K562 (cell line): Measurements from ENCODE around the gene SEZ6. TPM values are rescaled to one million over a fixed set of nuclear protein-coding genes. Genes with fewer than 3 reads are reported as not detected.

Experiments
- ATAC-seq: fragments of 200-7000 bp; cut with Tn5 transposase; 3 replicates; pipeline ENCODE4 v1.9.1; 2020; ENCODE audit warnings: moderate library complexity
- BruUV-seq: library from RNA; stranded (reverse); fragments of 400-500 nt; replicated peaks from 2 replicates; lab custom pipeline; 2021; lab: Mats Ljungman, UMichigan
- CTCF ChIA-PET: fragments of 300-600 bp; formaldehyde crosslinking; extraction: SDS; loops from one replicate; lab custom pipeline; 2021; ENCODE audit warnings: low intra/inter-chr PET ratio; lab: Yijun Ruan, JAX
- POLR2A ChIA-PET: fragments of 300-600, 350-650 bp; sonication (Branson Sonifier 250); formaldehyde crosslinking; extraction: SDS; loops from one replicate; lab custom pipeline; 2021; ENCODE audit warnings: antibody characterized with exemption, inconsistent platforms; lab: Yijun Ruan, JAX
- DNase-seq, 4 experiments: peaks; one replicate each; pipeline versions ENCODE4 v3.0.0 to v3.0.0-alpha.2; 2011 to 2018; ENCODE audit warnings: low spot score in 3 of 4, mixed read lengths in 3 of 4; ENCODE audit errors: extremely low read depth in 1 of 4
- FAIRE-seq: peaks from 2 replicates; lab custom pipeline; 2011; peaks lifted over from hg19 to GRCh38; lab: Jason Lieb, UNC
- H2AFZ ChIP-seq: 2 replicates; pipeline ENCODE4 v1.6.0; 2011; ENCODE audit warnings: low read depth, low read length, control low read depth, inconsistent platforms
- H3K27ac ChIP-seq: fragments of 200-600 bp; 3 replicates; pipeline ENCODE4 v1.8.0; 2011; ENCODE audit warnings: low read depth, mild to moderate bottlenecking, control low read depth, inconsistent platforms, low read length, moderate library complexity, mixed read lengths; ENCODE audit errors: extremely low read depth
- H3K27me3 ChIP-seq, 2 experiments: fragments of 300-600 bp in 1 of 2; 2 replicates in 1 of 2; 3 replicates in 1 of 2; pipeline versions ENCODE4 v1.6.0 to v1.8.0; 2011; ENCODE audit warnings: inconsistent platforms in 2 of 2, low read length in 2 of 2, mild to moderate bottlenecking in 1 of 2, mixed read lengths in 1 of 2, moderate library complexity in 1 of 2; ENCODE audit not compliant: control insufficient read depth in 2 of 2, insufficient read depth in 2 of 2
- H3K36me3 ChIP-seq: fragments of 300-600 bp; 3 replicates; pipeline ENCODE4 v1.8.0; 2011; ENCODE audit warnings: mild to moderate bottlenecking, low read length, inconsistent platforms; ENCODE audit not compliant: control insufficient read depth, insufficient read depth
- H3K4me1 ChIP-seq, 2 experiments: fragments of 200-600 bp in 1 of 2; replicated peaks in 1 of 2; 2 replicates in 1 of 2; 3 replicates in 1 of 2; pipeline versions ENCODE4 v1.5.1 to v1.8.0; 2011; ENCODE audit warnings: inconsistent platforms in 2 of 2, low read length in 2 of 2, mild to moderate bottlenecking in 1 of 2, mixed read lengths in 1 of 2, moderate library complexity in 1 of 2; ENCODE audit not compliant: control insufficient read depth in 2 of 2, insufficient read depth in 2 of 2
- H3K4me2 ChIP-seq: 2 replicates; pipeline ENCODE4 v1.6.1; 2011; ENCODE audit warnings: low read length, control low read depth, inconsistent platforms, mixed read lengths; ENCODE audit not compliant: insufficient read depth
- H3K4me3 ChIP-seq: fragments of 200-600 bp; sonication (generic), shearing (Covaris generic); 2 replicates; pipeline ENCODE4 v1.5.1; 2016; ENCODE audit warnings: control low read depth, inconsistent platforms
- H3K79me2 ChIP-seq: fragments of 200-600 bp; 3 replicates; pipeline ENCODE4 v1.8.0; 2011; ENCODE audit warnings: low read length, inconsistent platforms; ENCODE audit not compliant: control insufficient read depth, insufficient read depth
- H3K9ac ChIP-seq, 2 experiments: 2 replicates each; pipeline versions ENCODE4 v1.6.0 to v1.6.1; 2011; ENCODE audit warnings: low read depth in 2 of 2, low read length in 2 of 2, control low read depth in 1 of 2, inconsistent platforms in 1 of 2, mild to moderate bottlenecking in 1 of 2, mixed read lengths in 1 of 2; ENCODE audit not compliant: insufficient read depth in 1 of 2
- H3K9me1 ChIP-seq: one replicate; pipeline ENCODE4 v1.6.0; 2011; ENCODE audit warnings: inconsistent platforms, mild to moderate bottlenecking, low read length, moderate library complexity; ENCODE audit not compliant: control insufficient read depth, insufficient read depth
- H3K9me3 ChIP-seq: replicated peaks from 2 replicates; pipeline ENCODE4 v1.5.1; 2011; ENCODE audit warnings: low read depth, low read length, inconsistent platforms; ENCODE audit not compliant: control insufficient read depth, insufficient read depth
- H4K20me1 ChIP-seq: replicated peaks from 2 replicates; pipeline ENCODE4 v1.6.1; 2011; ENCODE audit warnings: low read length, inconsistent platforms, mixed read lengths; ENCODE audit not compliant: control insufficient read depth, insufficient read depth
- ATF3 ChIP-seq, 2 experiments: fragments of 450-650 bp in 1 of 2; sonication (generic) in 1 of 2; formaldehyde crosslinking in 1 of 2; IDR thresholded peaks in 1 of 2; conservative IDR thresholded peaks in 1 of 2; 2 replicates each; pipeline versions ENCODE4 v1.6.1 to v1.8.1; 2016 to 2023; ENCODE audit warnings: mild to moderate bottlenecking in 2 of 2, moderate library complexity in 2 of 2, inconsistent platforms in 1 of 2, missing genetic modification reagents in 1 of 2
- DPF2 ChIP-seq: fragments of 450-650 bp; IDR thresholded peaks from 2 replicates; pipeline ENCODE4 v1.6.1; 2016
- EP300 ChIP-seq: IDR thresholded peaks from 2 replicates; pipeline ENCODE4 v1.6.1; 2012; ENCODE audit warnings: low read length, improper control_type of control experiment
- ETV5 ChIP-seq: sonication (generic); formaldehyde crosslinking; IDR thresholded peaks from 2 replicates; pipeline ENCODE4 v1.4.0; 2020; ENCODE audit warnings: low read depth, mild to moderate bottlenecking, missing genetic modification reagents
- GABPB2 ChIP-seq: fragments of 250-450 bp; sonication (Bioruptor Pico); conservative IDR thresholded peaks from 2 replicates; pipeline ENCODE4 v1.5.1; 2021; ENCODE audit warnings: mild to moderate bottlenecking
- MAFK ChIP-seq: IDR thresholded peaks from 2 replicates; pipeline ENCODE4 v1.6.1; 2011; ENCODE audit warnings: low read length, improper control_type of control experiment
- NFYB ChIP-seq: IDR thresholded peaks from 2 replicates; pipeline ENCODE4 v1.6.1; 2011; ENCODE audit warnings: mild to moderate bottlenecking, moderate library complexity; ENCODE audit not compliant: insufficient read length; ENCODE audit errors: extremely low read depth
- POLR2A ChIP-seq: fragments of 450-650 bp; conservative IDR thresholded peaks from 2 replicates; pipeline ENCODE4 v1.6.1; 2016
- PPARD ChIP-seq: fragments of 250-450 bp; sonication (Bioruptor Pico); IDR thresholded peaks from 2 replicates; pipeline ENCODE4 v1.8.0; 2022; ENCODE audit warnings: inconsistent platforms, mild to moderate bottlenecking, moderate library complexity
- PTTG1 ChIP-seq: fragments of 450-650 bp; IDR thresholded peaks from 2 replicates; pipeline ENCODE4 v1.6.1; 2016; ENCODE audit warnings: low read depth, mild to moderate bottlenecking, missing genetic modification characterization, missing compliant biosample characterization
- RBM17 ChIP-seq: fragments of 200-400 bp; formaldehyde crosslinking; IDR thresholded peaks from 2 replicates; pipeline ENCODE4 v1.6.1; 2017; ENCODE audit warnings: low read depth, mild to moderate bottlenecking, low read length, borderline replicate concordance
- RUNX1 ChIP-seq: sonication (generic); IDR thresholded peaks from 2 replicates; pipeline ENCODE4 v1.6.1; 2016; ENCODE audit warnings: antibody characterized with exemption, low read depth
- SMAD1 ChIP-seq: fragments of 150-350 bp; IDR thresholded peaks from 2 replicates; pipeline ENCODE4 v1.6.1; 2014; ENCODE audit warnings: low read length, low read depth; ENCODE audit not compliant: partially characterized antibody
- SMARCE1 ChIP-seq: fragments of 450-650 bp; IDR thresholded peaks from 2 replicates; pipeline ENCODE4 v1.7.1; 2016; ENCODE audit warnings: mild to moderate bottlenecking
- TGIF2 ChIP-seq: sonication (generic); formaldehyde crosslinking; IDR thresholded peaks from 2 replicates; pipeline ENCODE4 v1.8.1; 2022; ENCODE audit warnings: mild to moderate bottlenecking, missing genetic modification reagents, moderate library complexity
- TRIM24 ChIP-seq, 2 experiments: fragments of 450-650 bp; IDR thresholded peaks; 2 replicates each; pipeline ENCODE4 v1.6.1; 2016
- TSC22D4 ChIP-seq: fragments of 450-650 bp; IDR thresholded peaks from 2 replicates; pipeline ENCODE4 v1.6.1; 2016; ENCODE audit warnings: missing genetic modification characterization, missing biosample characterization, control low read depth
- ZNF561 ChIP-seq: fragments of 450-650 bp; formaldehyde crosslinking; conservative IDR thresholded peaks from 2 replicates; pipeline ENCODE4 v1.4.0; 2020; ENCODE audit warnings: mild to moderate bottlenecking, moderate library complexity
- ZNF583 ChIP-seq: fragments of 250-450 bp; sonication (Bioruptor Pico); IDR thresholded peaks from 2 replicates; pipeline ENCODE4 v1.4.0; 2020
- ZNF785 ChIP-seq: fragments of 250-450 bp; sonication (Bioruptor Pico); IDR thresholded peaks from 2 replicates; pipeline ENCODE4 v1.4.0; 2020; ENCODE audit warnings: mild to moderate bottlenecking
- WGBS: fragments of 100-300 bp; shearing (Covaris generic); methylation state at CpG from one replicate; pipeline ENCODE4 v1.1.6; 2016; ENCODE audit warnings: low coverage, mixed read lengths; ENCODE audit not compliant: insufficient coverage; ENCODE audit errors: missing lambda C conversion rate; 5-methylcytosine and 5-hydroxymethylcytosine counted together
- in situ Hi-C: fragments of 300-500 bp; cut with MboI; formaldehyde crosslinking; loops from 4 replicates; pipeline ENCODE4 v1.15.0; 2018; ENCODE audit warnings: inconsistent platforms, mixed read lengths
- intact Hi-C: fragments of 100-400 bp; cut with micrococcal nuclease; formaldehyde crosslinking; loops from 2 replicates; pipeline ENCODE4 v1.14.2; 2022
- polyA plus RNA-seq, 8 experiments: library from polyadenylated mRNA; depleted of rRNA in 4 of 8; stranded (reverse) in 5 of 8; unstranded in 3 of 8; fragments of >200 nt; fragmentation: Nextera tagmentation in 2 of 8; fragmentation: Illumina TruSeq in 1 of 8; extraction: Ambion mirVana in 2 of 8; extraction: Trizol in 1 of 8; gene quantifications; 2 replicates each; pipeline versions ENCODE4 v1.2.1 to v1.2.3, GENCODE V29; 2011 to 2014; ENCODE audit warnings: inconsistent platforms in 1 of 8, missing spikeins in 1 of 8
- total RNA-seq, 7 experiments: library from RNA; depleted of rRNA in 6 of 7; stranded (reverse); fragments of >200 nt in 6 of 7; fragmentation: Illumina TruSeq in 2 of 7; extraction: Trizol in 2 of 7; gene quantifications; 2 replicates each; pipeline versions ENCODE4 v1.2.1 to v1.2.3, GENCODE V29; 2011 to 2021; ENCODE audit warnings: low replicate concordance in 1 of 7

The SEZ6 gene
- total and polyA plus RNA-seq, 9 of the 15 experiments (the other 6 are each of a cell fraction or from before 2014, with no cell fraction given) = not detected

- Histone ChIP-seq H3K27me3 (peaks cover 25 to 30% of the 10 kb centered on the region in 2 experiments), H4K20me1 (no peaks in the 10 kb centered on the region), H3K9me3 (no peaks in the 10 kb centered on the region), H3K9me1 (no peaks in the 10 kb centered on the region), H3K4me1 (peaks cover 6 to 10% of the 10 kb centered on the region in 2 experiments; a peak in 4 of 5 replicates), H3K4me2 (no peak overlapping the region), H3K79me2 (no peaks in the 10 kb centered on the region), H2AFZ (no peak overlapping the region), H3K36me3 (no peaks in the 10 kb centered on the region), H3K4me3 (no peak overlapping the region), H3K27ac (no peak overlapping the region), H3K9ac (no peak overlapping the region)
- ATAC-seq (no peak), FAIRE-seq (no peak), DNase-seq (no peak)
- POLR2A ChIA-PET = interaction anchor here (1.2 kb wide), 1 partner anchor 25 kb away, joined by 5 read pairs; no protein-coding TSS in a partner anchor
- in situ Hi-C loops (no loop called here), intact Hi-C loops (no loop called here)
- WGBS = 32% methylated on average over 2 of the region's 2 CpGs
- TF ChIP-seq SMAD1 = no peak
- no peak for TF ChIP-seq TSC22D4 (tag)
- no peak for TF ChIP-seq ZNF785
- TF ChIP-seq RBM17 = no peak
- TF ChIP-seq POLR2A = no peak
- no peak for TF ChIP-seq EP300
- no peak for TF ChIP-seq ETV5 (CRISPR knock-in tag)
- no peak for TF ChIP-seq DPF2
- no peak for TF ChIP-seq MAFK
- no peak for TF ChIP-seq GABPB2 (CRISPR knock-in tag)
- no peak for TF ChIP-seq PPARD (CRISPR knock-in tag)
- no peak for TF ChIP-seq RUNX1
- no peak for TF ChIP-seq TGIF2 (CRISPR knock-in tag)
- no peak for TF ChIP-seq TRIM24 (IDR thresholded peaks at IDR 0.05)
- TF ChIP-seq NFYB = no peak
- TF ChIP-seq PTTG1 (tag) = no peak
- TF ChIP-seq ZNF583 = no peak
- TF ChIP-seq ZNF561 (CRISPR knock-in tag) = no peak
- TF ChIP-seq SMARCE1 = no peak
- TF ChIP-seq ATF3 (IDR thresholded peaks at IDR 0.05) = no peak
- TF ChIP-seq ATF3 (CRISPR knock-in tag; conservative IDR thresholded peaks at IDR 0.05) = no peak
- CTCF ChIA-PET = interaction anchor here (0.6 kb wide), 1 partner anchor 27 kb away, joined by 3 read pairs; no protein-coding TSS in a partner anchor
- no TSS peak for BruUV-seq
Measured at GRCh38 chr17:29041091-29041490, 35.3 kb upstream of the SEZ6 start.
